A549 (cell line): ENCODE data around the gene DOK1. TPM values are rescaled to one million over a fixed set of nuclear protein-coding genes. Genes with fewer than 3 reads are reported as not detected.

Experiments used
- ATAC-seq, 2 experiments: fragments of 200-7000 bp in 1 of 2; fragments of >200 bp in 1 of 2; cut with Nextera tagmentation in 1 of 2; cut with Tn5 transposase in 1 of 2; 3 replicates each; pipeline versions ENCODE4 v1.8.0 to v1.9.1; 2018 to 2020; ENCODE audit warnings: mild to moderate bottlenecking in 1 of 2, moderate library complexity in 1 of 2
- CTCF ChIA-PET: fragments of 300-600 bp; sonication (Branson Sonifier 250); formaldehyde crosslinking; extraction: SDS; loops from one replicate; lab custom pipeline; 2021; ENCODE audit warnings: antibody characterized with exemption, inconsistent platforms; lab: Yijun Ruan, JAX
- POLR2A ChIA-PET: fragments of 350-600 bp; formaldehyde crosslinking; extraction: SDS; loops from one replicate; lab custom pipeline; 2021; ENCODE audit warnings: antibody characterized with exemption, inconsistent platforms; lab: Yijun Ruan, JAX
- DNase-seq, 2 experiments: peaks; one replicate each; pipeline versions ENCODE4 v3.0.0 to v3.0.0-alpha.2; 2011 to 2016; ENCODE audit warnings: low read depth in 1 of 2, low spot score in 1 of 2
- FAIRE-seq: peaks from 2 replicates; lab custom pipeline; 2011; peaks lifted over from hg19 to GRCh38; lab: Jason Lieb, UNC
- H3K27ac ChIP-seq, 2 experiments: fragments of >200 bp; sonication (Bioruptor Twin); formaldehyde crosslinking; 3 replicates each; pipeline ENCODE4 v1.5.1; 2016 to 2017
- H3K4me1 ChIP-seq: fragments of >200 bp; sonication (Bioruptor Twin); formaldehyde crosslinking; 3 replicates; pipeline ENCODE4 v1.6.1; 2016
- H3K4me2 ChIP-seq: fragments of >200 bp; sonication (Bioruptor Twin); formaldehyde crosslinking; 3 replicates; pipeline ENCODE4 v1.6.1; 2016
- H3K4me3 ChIP-seq: fragments of >200 bp; sonication (Bioruptor Twin); formaldehyde crosslinking; 3 replicates; pipeline ENCODE4 v1.5.1; 2016
- H3K9me3 ChIP-seq: fragments of >200 bp; sonication (Bioruptor Twin); formaldehyde crosslinking; 3 replicates; pipeline ENCODE4 v1.6.1; 2016
- CHD4 ChIP-seq: fragments of 200-600 bp; sonication (generic); IDR thresholded peaks from 2 replicates; pipeline ENCODE4 v1.6.1; 2016; ENCODE audit warnings: antibody characterized with exemption, mild to moderate bottlenecking, borderline replicate concordance
- CTCF ChIP-seq: fragments of >200 bp; sonication (Bioruptor Twin); formaldehyde crosslinking; IDR thresholded peaks from 3 replicates; pipeline ENCODE4 v1.5.1; 2016
- EHF ChIP-seq: fragments of 250-450 bp; sonication (Bioruptor Pico); IDR thresholded peaks from 2 replicates; pipeline ENCODE4 v1.5.0; 2020; ENCODE audit warnings: mild to moderate bottlenecking
- EP300 ChIP-seq, 2 experiments: fragments of >200 bp; sonication (Bioruptor Twin); formaldehyde crosslinking; IDR thresholded peaks; 2 replicates in 1 of 2; 3 replicates in 1 of 2; pipeline ENCODE4 v1.6.1; 2016 to 2017
- ESRRA ChIP-seq: fragments of 150-350 bp; IDR thresholded peaks from 2 replicates; pipeline ENCODE4 v1.6.1; 2014; ENCODE audit warnings: mild to moderate bottlenecking, low read length, borderline replicate concordance
- HEYL ChIP-seq: fragments of 250-450 bp; sonication (Bioruptor Pico); IDR thresholded peaks from 2 replicates; pipeline ENCODE4 v1.8.0; 2021; ENCODE audit warnings: mild to moderate bottlenecking, moderate library complexity
- MAX ChIP-seq: IDR thresholded peaks from 2 replicates; pipeline ENCODE4 v1.6.1; 2012
- NPAS2 ChIP-seq: fragments of 250-450 bp; sonication (Bioruptor Pico); IDR thresholded peaks from 2 replicates; pipeline ENCODE4 v1.8.0; 2022; ENCODE audit warnings: mild to moderate bottlenecking, moderate library complexity, borderline replicate concordance
- POLR2AphosphoS2 ChIP-seq: conservative IDR thresholded peaks from 2 replicates; pipeline ENCODE4 v1.6.1; 2012; ENCODE audit warnings: low read length, improper control_type of control experiment, inconsistent platforms
- RAD21 ChIP-seq, 2 experiments: fragments of >200 bp in 1 of 2; sonication (Bioruptor Twin) in 1 of 2; formaldehyde crosslinking in 1 of 2; IDR thresholded peaks in 1 of 2; conservative IDR thresholded peaks in 1 of 2; 2 replicates in 1 of 2; 3 replicates in 1 of 2; pipeline ENCODE4 v1.6.1; 2012 to 2018; ENCODE audit warnings: inconsistent platforms in 1 of 2
- SMC3 ChIP-seq: fragments of >200 bp; sonication (Bioruptor Twin); formaldehyde crosslinking; IDR thresholded peaks from 3 replicates; pipeline ENCODE4 v1.6.1; 2018; ENCODE audit warnings: inconsistent platforms
- ZFP36 ChIP-seq: fragments of 450-650 bp; IDR thresholded peaks from 2 replicates; pipeline ENCODE4 v1.6.1; 2014; ENCODE audit warnings: borderline replicate concordance; ENCODE audit not compliant: partially characterized antibody
- WGBS: methylation state at CpG from one replicate; pipeline ENCODE4 v1.1.6; 2017; ENCODE audit errors: missing lambda C conversion rate; 5-methylcytosine and 5-hydroxymethylcytosine counted together
- polyA plus RNA-seq, 4 experiments: library from polyadenylated mRNA; depleted of rRNA in 3 of 4; stranded (reverse); fragments of >200 nt; fragmentation: RNase III in 1 of 4; extraction: RNeasy Plus Mini Kit Qiagen cat#74134 plus additional on column Dnase treatment in 1 of 4; gene quantifications; 2 replicates in 3 of 4; 3 replicates in 1 of 4; pipeline ENCODE4 v1.2.3, GENCODE V29; 2011 to 2017
- TF ChIP-seq, protein P1 (sequence below): fragments of 200-600 bp; sonication (generic); IDR thresholded peaks from 2 replicates; pipeline ENCODE4 v1.6.1; 2016; ENCODE audit warnings: antibody characterized with exemption, mild to moderate bottlenecking, moderate library complexity
- TF ChIP-seq, protein P2 (sequence below): fragments of >200 bp; sonication (Bioruptor Twin); formaldehyde crosslinking; IDR thresholded peaks from 2 replicates; pipeline ENCODE4 v1.6.1; 2016

Gene DOK1
- polyA plus RNA-seq, 2 of the 4 experiments (the other 2 are of a cell fraction): 4.0 to 5.0 TPM

- Histone ChIP-seq H3K27ac (no peak overlapping the region), H3K9me3 (no peaks in the 10 kb centered on the region), H3K4me1 (no peaks in the 10 kb centered on the region), H3K4me2 (no peak overlapping the region), H3K4me3 (no peak overlapping the region)
- ChIA-PET POLR2A (interaction anchor here (0.7 kb wide), 1 partner anchor 15 kb away, joined by 5 read pairs; no protein-coding TSS in a partner anchor), CTCF (interaction anchor here (0.7 to 5.9 kb wide), 5 partner anchors 10 to 1022 kb away, joined by 3 to 45 read pairs (median 10); partner anchors contain the start of genes CCDC142, HTRA2 and TTC31)
- DNase-seq (no peak), FAIRE-seq (no peak), ATAC-seq (no peak)
- 74% methylated on average over 1 of the region's 1 CpG for WGBS
- TF ChIP-seq NPAS2 (CRISPR knock-in tag) (no peak), EHF (CRISPR knock-in tag) (no peak), CTCF (no peak)
Observed at GRCh38 chr2:74542978-74543377, 11.5 kb upstream of the DOK1 start.

DNA sequence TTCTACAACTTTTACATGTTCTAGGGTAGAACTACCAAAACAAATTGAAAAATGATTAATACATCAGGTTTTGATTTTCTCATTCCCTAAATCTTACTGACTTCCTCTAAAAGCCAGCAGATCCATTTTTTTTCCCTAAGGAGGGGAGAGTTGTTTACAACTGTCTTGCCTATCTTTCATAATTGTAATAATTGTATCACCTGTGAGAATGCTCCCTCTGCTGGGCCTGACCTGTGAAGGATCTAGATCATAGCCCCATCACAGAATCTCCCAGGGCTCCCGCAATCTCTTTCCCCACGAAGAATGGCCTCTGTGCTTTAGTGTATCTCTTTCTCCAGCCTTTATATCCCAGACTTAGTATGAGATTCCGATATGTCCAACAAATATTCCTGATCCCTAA is 9.9 kb upstream of the DOK1 start:
- TF ChIP-seq CTCF: peak; percentile 36
- TF ChIP-seq EP300 (IDR thresholded peaks at IDR 0.05): no peak
- peak in 1 of 2 experiments; percentile 24; a peak in 1 of 5 replicates for TF ChIP-seq RAD21 (conservative IDR thresholded peaks at IDR 0.05 in 1 of 2, IDR thresholded peaks at IDR 0.05 in 1 of 2)
- TF ChIP-seq CHD4: no peak
- 0 out of 3 replicates have a peak, but pooled peaks have one; percentile 18 for TF ChIP-seq SMC3
- DNase-seq (peak in 1 of 2 experiments; percentile 44), ATAC-seq (peak in 1 of 2 experiments; percentile 35; a peak in 2 of 6 replicates), FAIRE-seq (no peak)
- ChIA-PET POLR2A (no interaction called here), CTCF (interaction anchor here (0.6 to 5.9 kb wide), 13 partner anchors 9 to 89 kb away, joined by 3 to 45 read pairs (median 4); partner anchors contain the start of genes CCDC142, HTRA2, INO80B and LOXL3)
- Histone ChIP-seq H3K4me1 (peaks cover 9% of the 10 kb centered on the region), H3K27ac (no peak overlapping the region), H3K9me3 (no peaks in the 10 kb centered on the region), H3K4me2 (no peak overlapping the region), H3K4me3 (no peak overlapping the region)
- 50% methylated on average over 3 of the region's 3 CpGs for WGBS

DNA sequence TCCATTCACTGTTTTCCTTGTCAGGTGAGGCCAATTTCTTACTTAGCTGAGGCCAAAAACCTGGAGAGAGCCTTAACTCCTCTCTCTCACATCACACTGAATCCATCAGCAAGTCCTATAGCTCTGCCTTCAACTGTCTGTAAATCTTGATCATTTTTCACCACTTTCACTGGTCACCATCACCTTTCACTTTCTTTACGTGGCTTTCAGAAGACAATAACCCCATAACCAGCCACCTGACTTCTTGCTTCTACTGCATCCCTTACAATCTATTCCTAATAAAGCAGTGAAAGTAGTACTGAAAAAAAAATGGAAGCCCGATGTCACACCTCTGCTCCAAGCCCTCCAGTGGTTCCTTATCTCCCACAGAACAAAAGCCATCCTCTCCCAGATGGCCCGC is 8.5 kb upstream of the DOK1 start:
- CTCF ChIA-PET: interaction anchor here (1.0 to 5.9 kb wide), 4 partner anchors 13 to 63 kb away, joined by 3 to 45 read pairs (median 16); partner anchors contain the start of genes AUP1, CCDC142, HTRA2 and TTC31
- WGBS: 71% methylated on average over 3 of the region's 3 CpGs

DNA sequence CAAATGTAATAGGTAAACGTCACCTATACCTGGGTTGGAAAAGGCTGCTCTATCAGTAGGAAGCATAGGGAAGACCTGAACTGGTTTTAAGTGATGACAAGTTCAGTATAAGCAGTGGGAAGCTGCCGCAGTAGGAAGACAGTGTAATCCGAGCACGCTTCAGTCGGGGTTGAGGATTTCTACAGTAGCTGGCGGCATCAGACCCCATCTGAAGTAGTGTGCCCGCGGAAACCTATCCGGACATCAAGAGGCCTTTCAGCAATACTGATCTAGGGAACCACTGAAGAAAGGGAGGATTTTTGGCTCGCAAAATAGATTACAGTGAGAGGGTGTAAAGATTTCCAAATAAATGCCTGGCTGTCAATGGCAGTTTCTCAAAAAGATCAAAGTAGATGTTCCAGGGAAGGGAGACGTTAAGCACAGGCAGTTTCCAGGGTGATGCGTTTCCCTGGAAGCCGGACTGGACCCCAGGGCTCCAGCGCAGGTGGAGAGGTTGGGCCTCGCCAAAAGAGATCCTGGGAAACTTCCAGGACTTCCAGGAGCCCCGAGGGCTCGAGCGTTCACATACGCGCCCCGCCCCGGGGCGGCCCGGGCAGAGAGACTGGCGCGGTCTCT is 6.1 kb upstream of the DOK1 start:
- TF ChIP-seq ZFP36 (no peak), MAX (no peak), EP300 (IDR thresholded peaks at IDR 0.05) (no peak), SMC3 (no peak), POLR2AphosphoS2 (no peak)
- TF ChIP-seq, protein P1, sequence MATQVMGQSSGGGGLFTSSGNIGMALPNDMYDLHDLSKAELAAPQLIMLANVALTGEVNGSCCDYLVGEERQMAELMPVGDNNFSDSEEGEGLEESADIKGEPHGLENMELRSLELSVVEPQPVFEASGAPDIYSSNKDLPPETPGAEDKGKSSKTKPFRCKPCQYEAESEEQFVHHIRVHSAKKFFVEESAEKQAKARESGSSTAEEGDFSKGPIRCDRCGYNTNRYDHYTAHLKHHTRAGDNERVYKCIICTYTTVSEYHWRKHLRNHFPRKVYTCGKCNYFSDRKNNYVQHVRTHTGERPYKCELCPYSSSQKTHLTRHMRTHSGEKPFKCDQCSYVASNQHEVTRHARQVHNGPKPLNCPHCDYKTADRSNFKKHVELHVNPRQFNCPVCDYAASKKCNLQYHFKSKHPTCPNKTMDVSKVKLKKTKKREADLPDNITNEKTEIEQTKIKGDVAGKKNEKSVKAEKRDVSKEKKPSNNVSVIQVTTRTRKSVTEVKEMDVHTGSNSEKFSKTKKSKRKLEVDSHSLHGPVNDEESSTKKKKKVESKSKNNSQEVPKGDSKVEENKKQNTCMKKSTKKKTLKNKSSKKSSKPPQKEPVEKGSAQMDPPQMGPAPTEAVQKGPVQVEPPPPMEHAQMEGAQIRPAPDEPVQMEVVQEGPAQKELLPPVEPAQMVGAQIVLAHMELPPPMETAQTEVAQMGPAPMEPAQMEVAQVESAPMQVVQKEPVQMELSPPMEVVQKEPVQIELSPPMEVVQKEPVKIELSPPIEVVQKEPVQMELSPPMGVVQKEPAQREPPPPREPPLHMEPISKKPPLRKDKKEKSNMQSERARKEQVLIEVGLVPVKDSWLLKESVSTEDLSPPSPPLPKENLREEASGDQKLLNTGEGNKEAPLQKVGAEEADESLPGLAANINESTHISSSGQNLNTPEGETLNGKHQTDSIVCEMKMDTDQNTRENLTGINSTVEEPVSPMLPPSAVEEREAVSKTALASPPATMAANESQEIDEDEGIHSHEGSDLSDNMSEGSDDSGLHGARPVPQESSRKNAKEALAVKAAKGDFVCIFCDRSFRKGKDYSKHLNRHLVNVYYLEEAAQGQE: no peak
- 61% methylated on average over 15 of the region's 26 CpGs for WGBS
- peak overlapping the region; percentile 99 for H3K4me2 ChIP-seq
- H3K9me3 ChIP-seq: no peaks in the 10 kb centered on the region
- H3K4me1 ChIP-seq: peaks cover 15% of the 10 kb centered on the region
- FAIRE-seq (no peak), ATAC-seq (no peak; a peak in 1 of 6 replicates), DNase-seq (no peak)
- ChIA-PET POLR2A (no interaction called here), CTCF (interaction anchor here (1.0 kb wide), 1 partner anchor 17 kb away, joined by 3 read pairs; no protein-coding TSS in a partner anchor)
- peak overlapping the region; percentile 89 to 92 for H3K27ac ChIP-seq
- peak overlapping the region; percentile 78 for H3K4me3 ChIP-seq

More for the DNA sequence above, 8.5 kb upstream of the DOK1 start:
- POLR2A ChIA-PET: no interaction called here
- FAIRE-seq (no peak), ATAC-seq (no peak)
- Histone ChIP-seq H3K4me1 (peaks cover 12% of the 10 kb centered on the region), H3K9me3 (no peaks in the 10 kb centered on the region), H3K27ac (no peak overlapping the region)
- TF ChIP-seq HEYL (CRISPR knock-in tag) (no peak), ESRRA (no peak)
- TF ChIP-seq, protein P2, sequence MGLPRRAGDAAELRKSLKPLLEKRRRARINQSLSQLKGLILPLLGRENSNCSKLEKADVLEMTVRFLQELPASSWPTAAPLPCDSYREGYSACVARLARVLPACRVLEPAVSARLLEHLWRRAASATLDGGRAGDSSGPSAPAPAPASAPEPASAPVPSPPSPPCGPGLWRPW: no peak
- TF ChIP-seq, all 56 proteins: peak for 0
- Histone ChIP-seq H3K4me3 (no peak overlapping the region), H3K4me2 (no peak overlapping the region)
- DNase-seq: no peak
